WTC11 (cell line): Measurements from ENCODE around the gene GNPDA2. TPM values are rescaled to one million over a fixed set of nuclear protein-coding genes. Genes with fewer than 3 reads are reported as not detected.

Experiments
- KAT7 ChIP-seq: sonication (generic); formaldehyde crosslinking; IDR thresholded peaks from 2 replicates; pipeline ENCODE4 v1.8.1; 2023; ENCODE audit warnings: missing genetic modification reagents, mild to moderate bottlenecking, borderline replicate concordance
- SMAD3 ChIP-seq: sonication (generic); formaldehyde crosslinking; IDR thresholded peaks from 2 replicates; pipeline ENCODE4 v1.8.0; 2022; ENCODE audit warnings: missing genetic modification reagents, mild to moderate bottlenecking, borderline replicate concordance
- ZNF317 ChIP-seq: sonication (generic); formaldehyde crosslinking; IDR thresholded peaks from 2 replicates; pipeline ENCODE4 v1.8.1; 2023; ENCODE audit warnings: low read depth, mild to moderate bottlenecking, moderate library complexity, missing genetic modification reagents, borderline replicate concordance
- total RNA-seq: library from RNA; stranded (reverse); gene quantifications from 3 replicates; pipeline ENCODE4 v1.2.3, GENCODE V29; 2021
- TF ChIP-seq, protein P1 (sequence below): sonication (generic); formaldehyde crosslinking; IDR thresholded peaks from 2 replicates; pipeline ENCODE4 v1.8.0; 2022; ENCODE audit warnings: missing genetic modification reagents
- TF ChIP-seq, protein P2 (sequence below): fragments of 250-450 bp; sonication (Bioruptor Pico); IDR thresholded peaks from 2 replicates; pipeline ENCODE4 v1.9.0; 2021; ENCODE audit warnings: mild to moderate bottlenecking

The GNPDA2 gene
- total RNA-seq, 1 experiment from 2014 or later, result 4.9 TPM

DNA sequence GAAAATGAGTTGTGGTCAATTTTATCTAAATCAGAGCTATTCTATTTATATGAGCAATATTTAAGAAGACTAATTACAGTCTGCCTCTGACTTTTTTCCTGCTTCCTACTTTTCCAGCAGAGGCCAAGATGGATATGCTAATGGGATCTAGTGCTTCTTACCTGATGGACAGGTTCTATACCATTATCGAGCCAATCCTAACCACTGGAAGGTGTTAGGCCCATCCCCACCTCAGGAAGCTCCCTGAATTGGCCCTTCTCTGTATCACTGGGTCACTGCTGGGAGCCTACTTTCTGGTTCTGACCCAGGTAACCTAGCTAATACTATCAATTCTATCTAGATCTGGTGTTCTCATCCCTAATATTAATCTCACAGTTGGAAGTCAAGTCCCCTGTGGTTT is 74.4 kb downstream of the GNPDA2 start (continued):
- TF ChIP-seq, protein P1, sequence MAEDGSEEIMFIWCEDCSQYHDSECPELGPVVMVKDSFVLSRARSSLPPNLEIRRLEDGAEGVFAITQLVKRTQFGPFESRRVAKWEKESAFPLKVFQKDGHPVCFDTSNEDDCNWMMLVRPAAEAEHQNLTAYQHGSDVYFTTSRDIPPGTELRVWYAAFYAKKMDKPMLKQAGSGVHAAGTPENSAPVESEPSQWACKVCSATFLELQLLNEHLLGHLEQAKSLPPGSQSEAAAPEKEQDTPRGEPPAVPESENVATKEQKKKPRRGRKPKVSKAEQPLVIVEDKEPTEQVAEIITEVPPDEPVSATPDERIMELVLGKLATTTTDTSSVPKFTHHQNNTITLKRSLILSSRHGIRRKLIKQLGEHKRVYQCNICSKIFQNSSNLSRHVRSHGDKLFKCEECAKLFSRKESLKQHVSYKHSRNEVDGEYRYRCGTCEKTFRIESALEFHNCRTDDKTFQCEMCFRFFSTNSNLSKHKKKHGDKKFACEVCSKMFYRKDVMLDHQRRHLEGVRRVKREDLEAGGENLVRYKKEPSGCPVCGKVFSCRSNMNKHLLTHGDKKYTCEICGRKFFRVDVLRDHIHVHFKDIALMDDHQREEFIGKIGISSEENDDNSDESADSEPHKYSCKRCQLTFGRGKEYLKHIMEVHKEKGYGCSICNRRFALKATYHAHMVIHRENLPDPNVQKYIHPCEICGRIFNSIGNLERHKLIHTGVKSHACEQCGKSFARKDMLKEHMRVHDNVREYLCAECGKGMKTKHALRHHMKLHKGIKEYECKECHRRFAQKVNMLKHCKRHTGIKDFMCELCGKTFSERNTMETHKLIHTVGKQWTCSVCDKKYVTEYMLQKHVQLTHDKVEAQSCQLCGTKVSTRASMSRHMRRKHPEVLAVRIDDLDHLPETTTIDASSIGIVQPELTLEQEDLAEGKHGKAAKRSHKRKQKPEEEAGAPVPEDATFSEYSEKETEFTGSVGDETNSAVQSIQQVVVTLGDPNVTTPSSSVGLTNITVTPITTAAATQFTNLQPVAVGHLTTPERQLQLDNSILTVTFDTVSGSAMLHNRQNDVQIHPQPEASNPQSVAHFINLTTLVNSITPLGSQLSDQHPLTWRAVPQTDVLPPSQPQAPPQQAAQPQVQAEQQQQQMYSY (CRISPR knock-in tag), result no peak
- no peak for TF ChIP-seq SMAD3
- no peak for TF ChIP-seq KAT7 (CRISPR knock-in tag)
- TF ChIP-seq, protein P2, sequence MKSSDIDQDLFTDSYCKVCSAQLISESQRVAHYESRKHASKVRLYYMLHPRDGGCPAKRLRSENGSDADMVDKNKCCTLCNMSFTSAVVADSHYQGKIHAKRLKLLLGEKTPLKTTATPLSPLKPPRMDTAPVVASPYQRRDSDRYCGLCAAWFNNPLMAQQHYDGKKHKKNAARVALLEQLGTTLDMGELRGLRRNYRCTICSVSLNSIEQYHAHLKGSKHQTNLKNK, result no peak
- no peak for TF ChIP-seq ZNF317 (CRISPR knock-in tag)

Other genes with a start within 250 kb of the GNPDA2 start
- gene YIPF7, start 74.9 kb downstream of the GNPDA2 start, total RNA-seq, result not detected in 3 replicates
- gene GUF1, start 48.1 kb downstream of the GNPDA2 start, total RNA-seq, result 37.6 to 38.8 TPM (median 37.8 TPM) in 3 replicates